ENCODE results near the gene GSG1L.

The GSG1L gene

DNA sequence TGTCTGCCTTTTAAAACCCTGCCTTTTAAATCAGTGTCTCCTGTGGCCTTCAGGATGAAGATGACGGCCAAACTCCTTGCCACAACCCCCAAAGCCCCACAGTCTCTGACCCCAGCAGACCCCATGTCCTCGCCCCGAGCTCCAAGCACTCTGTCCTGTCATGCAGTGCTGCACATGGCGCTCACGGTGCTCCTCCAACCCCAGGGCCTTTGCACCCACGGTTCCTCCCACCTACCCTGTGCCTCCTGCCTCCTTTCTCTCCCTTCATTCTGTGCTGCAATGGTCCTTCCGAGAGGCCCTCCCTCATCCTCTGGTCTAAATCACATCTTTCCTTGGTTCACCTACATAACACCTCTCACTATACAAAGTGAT is 278.2 kb downstream of the GSG1L start:
- TF ChIP-seq, protein P1, sequence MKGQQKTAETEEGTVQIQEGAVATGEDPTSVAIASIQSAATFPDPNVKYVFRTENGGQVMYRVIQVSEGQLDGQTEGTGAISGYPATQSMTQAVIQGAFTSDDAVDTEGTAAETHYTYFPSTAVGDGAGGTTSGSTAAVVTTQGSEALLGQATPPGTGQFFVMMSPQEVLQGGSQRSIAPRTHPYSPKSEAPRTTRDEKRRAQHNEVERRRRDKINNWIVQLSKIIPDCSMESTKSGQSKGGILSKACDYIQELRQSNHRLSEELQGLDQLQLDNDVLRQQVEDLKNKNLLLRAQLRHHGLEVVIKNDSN (IDR thresholded peaks at IDR 0.05): no peak
- TF ChIP-seq ZBTB7A (IDR thresholded peaks at IDR 0.05; ENCODE audit: low read depth) (no peak), TEAD4 (IDR thresholded peaks at IDR 0.05) (no peak), RAD21 (IDR thresholded peaks at IDR 0.05; ENCODE audit: low read depth) (no peak), TAF1 (IDR thresholded peaks at IDR 0.05; ENCODE audit: low read depth) (no peak), YY1 (IDR thresholded peaks at IDR 0.05; ENCODE audit: low read depth) (no peak), NFIC (IDR thresholded peaks at IDR 0.05) (no peak), EP300 (IDR thresholded peaks at IDR 0.05; ENCODE audit: borderline replicate concordance) (no peak), FOXM1 (IDR thresholded peaks at IDR 0.05; ENCODE audit: borderline replicate concordance, low read depth) (no peak), CEBPB (IDR thresholded peaks at IDR 0.05) (no peak), TCF12 (IDR thresholded peaks at IDR 0.05; ENCODE audit: low read depth) (no peak), CREB1 (IDR thresholded peaks at IDR 0.05; ENCODE audit: low read depth) (no peak), EGR1 (IDR thresholded peaks at IDR 0.05) (no peak)
- TF ChIP-seq, protein P2, sequence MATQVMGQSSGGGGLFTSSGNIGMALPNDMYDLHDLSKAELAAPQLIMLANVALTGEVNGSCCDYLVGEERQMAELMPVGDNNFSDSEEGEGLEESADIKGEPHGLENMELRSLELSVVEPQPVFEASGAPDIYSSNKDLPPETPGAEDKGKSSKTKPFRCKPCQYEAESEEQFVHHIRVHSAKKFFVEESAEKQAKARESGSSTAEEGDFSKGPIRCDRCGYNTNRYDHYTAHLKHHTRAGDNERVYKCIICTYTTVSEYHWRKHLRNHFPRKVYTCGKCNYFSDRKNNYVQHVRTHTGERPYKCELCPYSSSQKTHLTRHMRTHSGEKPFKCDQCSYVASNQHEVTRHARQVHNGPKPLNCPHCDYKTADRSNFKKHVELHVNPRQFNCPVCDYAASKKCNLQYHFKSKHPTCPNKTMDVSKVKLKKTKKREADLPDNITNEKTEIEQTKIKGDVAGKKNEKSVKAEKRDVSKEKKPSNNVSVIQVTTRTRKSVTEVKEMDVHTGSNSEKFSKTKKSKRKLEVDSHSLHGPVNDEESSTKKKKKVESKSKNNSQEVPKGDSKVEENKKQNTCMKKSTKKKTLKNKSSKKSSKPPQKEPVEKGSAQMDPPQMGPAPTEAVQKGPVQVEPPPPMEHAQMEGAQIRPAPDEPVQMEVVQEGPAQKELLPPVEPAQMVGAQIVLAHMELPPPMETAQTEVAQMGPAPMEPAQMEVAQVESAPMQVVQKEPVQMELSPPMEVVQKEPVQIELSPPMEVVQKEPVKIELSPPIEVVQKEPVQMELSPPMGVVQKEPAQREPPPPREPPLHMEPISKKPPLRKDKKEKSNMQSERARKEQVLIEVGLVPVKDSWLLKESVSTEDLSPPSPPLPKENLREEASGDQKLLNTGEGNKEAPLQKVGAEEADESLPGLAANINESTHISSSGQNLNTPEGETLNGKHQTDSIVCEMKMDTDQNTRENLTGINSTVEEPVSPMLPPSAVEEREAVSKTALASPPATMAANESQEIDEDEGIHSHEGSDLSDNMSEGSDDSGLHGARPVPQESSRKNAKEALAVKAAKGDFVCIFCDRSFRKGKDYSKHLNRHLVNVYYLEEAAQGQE (IDR thresholded peaks at IDR 0.05; ENCODE audit: low read depth): no peak
- TF ChIP-seq, protein P3, sequence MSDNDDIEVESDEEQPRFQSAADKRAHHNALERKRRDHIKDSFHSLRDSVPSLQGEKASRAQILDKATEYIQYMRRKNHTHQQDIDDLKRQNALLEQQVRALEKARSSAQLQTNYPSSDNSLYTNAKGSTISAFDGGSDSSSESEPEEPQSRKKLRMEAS (IDR thresholded peaks at IDR 0.05): no peak

DNA sequence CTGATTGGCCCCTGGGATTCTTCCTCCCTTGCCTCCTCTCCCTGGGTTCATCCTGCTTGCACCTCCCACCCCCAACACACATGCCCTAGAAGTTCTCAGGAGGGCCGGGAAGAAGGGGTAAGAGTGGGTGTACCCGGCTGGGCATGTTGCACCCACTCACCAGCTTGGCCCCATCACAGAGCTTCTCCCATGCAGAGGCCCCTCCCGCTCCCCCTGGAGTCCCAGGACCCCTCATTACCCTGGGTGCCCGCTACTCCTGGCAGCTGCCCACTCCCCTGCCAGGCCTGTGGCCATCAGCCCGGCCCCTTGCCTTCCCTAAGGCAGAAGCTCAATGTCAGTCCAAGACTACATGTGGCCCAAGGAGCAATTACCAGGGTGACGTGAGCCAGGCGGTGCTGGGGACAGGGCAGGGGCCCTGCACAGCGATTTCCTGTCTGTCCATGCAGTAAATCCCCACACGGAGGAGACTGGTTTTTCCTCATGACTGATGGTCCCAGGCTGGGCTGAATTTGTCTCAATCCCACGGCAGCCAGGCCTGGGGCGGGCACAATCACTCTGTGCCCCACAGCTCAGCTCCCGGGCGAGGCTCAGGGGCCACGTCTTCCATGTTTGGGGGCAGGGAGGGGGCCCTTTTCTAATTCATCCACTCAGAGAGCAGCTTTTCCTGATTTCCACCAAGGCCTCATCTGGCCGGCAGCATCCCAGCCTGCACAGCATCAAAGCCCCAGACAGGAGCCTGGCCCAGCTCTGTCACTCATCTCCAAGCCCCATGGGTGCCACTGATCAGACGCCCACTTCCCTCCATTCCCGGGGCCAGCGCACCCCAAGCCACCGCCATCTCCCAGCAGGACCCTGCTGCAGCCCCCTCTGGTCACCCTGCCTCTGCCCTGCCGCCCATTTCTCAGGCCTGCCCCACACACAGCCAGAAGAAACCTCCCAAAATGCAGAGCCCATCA is 278.9 kb downstream of the GSG1L start:
- no peak for TF ChIP-seq EGR1 (IDR thresholded peaks at IDR 0.05)
- TF ChIP-seq EP300 (IDR thresholded peaks at IDR 0.05; ENCODE audit: borderline replicate concordance): no peak
- TF ChIP-seq, protein P3 (IDR thresholded peaks at IDR 0.05): no peak
- TF ChIP-seq, protein P2 (IDR thresholded peaks at IDR 0.05; ENCODE audit: low read depth): no peak
- no peak for TF ChIP-seq FOXM1 (IDR thresholded peaks at IDR 0.05; ENCODE audit: borderline replicate concordance, low read depth)
- TF ChIP-seq CEBPB (IDR thresholded peaks at IDR 0.05): no peak
- TF ChIP-seq TCF12 (IDR thresholded peaks at IDR 0.05; ENCODE audit: low read depth): no peak
- no peak for TF ChIP-seq TEAD4 (IDR thresholded peaks at IDR 0.05)
- TF ChIP-seq NFIC (IDR thresholded peaks at IDR 0.05): no peak

DNA sequence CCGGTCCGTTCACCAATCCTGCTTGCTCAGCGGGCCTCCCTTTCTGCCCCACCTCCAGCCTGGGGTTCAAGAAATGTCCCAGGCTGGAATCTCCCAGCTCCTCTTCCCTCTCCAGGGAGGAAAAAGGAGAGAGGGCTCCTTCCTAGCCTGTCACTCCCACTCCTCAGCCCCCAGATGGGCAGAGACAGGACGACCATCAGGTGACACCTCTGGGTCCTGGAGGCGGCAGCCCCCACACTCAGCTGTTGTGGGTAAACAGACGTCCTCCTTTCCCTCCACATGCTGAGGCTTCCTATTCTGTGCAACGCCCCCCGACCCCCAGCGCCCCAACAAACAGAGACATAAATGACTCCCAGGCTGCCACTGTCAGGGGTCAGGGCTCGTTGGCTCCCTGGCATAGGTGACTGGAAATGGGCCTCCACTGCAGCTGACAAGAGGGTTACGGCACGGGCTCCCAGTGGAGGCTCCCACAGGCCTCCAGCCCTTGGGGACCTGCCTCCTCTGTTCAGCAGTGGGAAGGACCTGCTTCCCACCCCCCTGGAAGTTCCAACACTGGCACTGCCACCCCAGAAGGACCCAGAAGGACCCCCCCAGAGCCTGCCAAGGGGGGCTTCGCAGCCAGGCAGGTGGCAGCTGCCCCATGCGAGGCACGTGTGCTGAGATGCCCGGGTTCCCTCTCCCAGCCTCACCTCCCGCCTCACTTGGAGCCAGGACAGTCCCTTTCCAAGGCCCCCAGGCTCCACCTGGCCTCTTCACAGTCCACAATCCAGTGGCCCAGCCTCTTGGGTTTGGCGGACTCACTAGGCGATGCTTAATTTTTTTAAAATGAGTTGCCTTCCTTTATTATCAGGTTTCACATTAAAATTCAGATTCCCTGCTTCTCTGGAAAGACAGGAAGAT is 281.3 kb downstream of the GSG1L start:
- TF ChIP-seq EP300 (IDR thresholded peaks at IDR 0.05; ENCODE audit: borderline replicate concordance) (no peak), ZBTB7A (IDR thresholded peaks at IDR 0.05; ENCODE audit: low read depth) (no peak), CEBPB (IDR thresholded peaks at IDR 0.05) (no peak), EGR1 (IDR thresholded peaks at IDR 0.05) (no peak), CREB1 (IDR thresholded peaks at IDR 0.05; ENCODE audit: low read depth) (no peak), YY1 (IDR thresholded peaks at IDR 0.05; ENCODE audit: low read depth) (no peak), RAD21 (IDR thresholded peaks at IDR 0.05; ENCODE audit: low read depth) (no peak), FOXM1 (IDR thresholded peaks at IDR 0.05; ENCODE audit: borderline replicate concordance, low read depth) (no peak), TCF12 (IDR thresholded peaks at IDR 0.05; ENCODE audit: low read depth) (no peak), TEAD4 (IDR thresholded peaks at IDR 0.05) (no peak)
- TF ChIP-seq, protein P3 (IDR thresholded peaks at IDR 0.05): no peak

DNA sequence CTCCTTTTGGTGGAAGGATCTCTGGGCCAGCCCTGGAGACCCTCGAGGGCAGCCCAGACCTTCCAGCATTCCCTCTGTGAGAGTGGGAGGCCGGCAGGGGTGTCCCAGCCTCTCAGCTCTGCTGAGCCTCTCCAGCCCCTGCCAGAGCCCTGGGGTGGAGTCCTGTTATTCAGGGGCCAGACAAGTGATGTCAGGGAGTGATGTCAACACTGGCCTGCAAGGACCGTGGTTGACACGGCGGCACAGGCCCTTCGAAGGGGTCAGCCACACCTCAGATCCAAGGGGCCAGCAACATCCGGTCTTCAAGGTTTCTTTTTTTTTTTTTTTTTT is 282.4 kb downstream of the GSG1L start:
- TF ChIP-seq TCF12 (IDR thresholded peaks at IDR 0.05; ENCODE audit: low read depth) (no peak), TAF1 (IDR thresholded peaks at IDR 0.05; ENCODE audit: low read depth) (no peak), YY1 (IDR thresholded peaks at IDR 0.05; ENCODE audit: low read depth) (no peak)
- TF ChIP-seq, protein P1 (IDR thresholded peaks at IDR 0.05): no peak
